Liver (tissue), 9 donors: ENCODE data around the gene NCOR1. TPM values are rescaled to one million over a fixed set of nuclear protein-coding genes. Genes with fewer than 3 reads are reported as not detected.

Experiments used
- DNase-seq: peaks from one replicate; pipeline ENCODE4 v3.0.0-alpha.2; 2017; ENCODE audit warnings: low spot score
- H3K27ac ChIP-seq, 2 donors: one replicate each; pipeline ENCODE4 v1.7.0; 2013; ENCODE audit warnings: inconsistent platforms in 2 of 2, low read length in 2 of 2, control low read depth in 1 of 2, low read depth in 1 of 2, mild to moderate bottlenecking in 1 of 2
- H3K27me3 ChIP-seq, 4 donors: one replicate each; pipeline versions ENCODE4 v1.6.1 to v1.7.0; 2013; ENCODE audit warnings: low read length in 3 of 4, inconsistent platforms in 1 of 4, mild to moderate bottlenecking in 1 of 4, moderate library complexity in 1 of 4; ENCODE audit not compliant: control insufficient read depth in 4 of 4, insufficient read depth in 4 of 4
- H3K36me3 ChIP-seq, 4 donors: one replicate each; pipeline versions ENCODE4 v1.6.1 to v1.7.0; 2013; ENCODE audit warnings: low read length in 3 of 4, mild to moderate bottlenecking in 3 of 4, low read depth in 1 of 4, moderate library complexity in 1 of 4; ENCODE audit not compliant: control insufficient read depth in 4 of 4, insufficient read depth in 3 of 4
- H3K4me1 ChIP-seq, 4 donors: one replicate each; pipeline versions ENCODE4 v1.6.1 to v1.7.0; 2013; ENCODE audit warnings: low read length in 3 of 4, mild to moderate bottlenecking in 3 of 4, moderate library complexity in 1 of 4; ENCODE audit not compliant: control insufficient read depth in 4 of 4, insufficient read depth in 4 of 4
- H3K4me3 ChIP-seq, 3 donors: one replicate each; pipeline versions ENCODE4 v1.6.1 to v1.7.0; 2013; ENCODE audit warnings: low read length in 3 of 3, control low read depth in 1 of 3, low read depth in 1 of 3, mild to moderate bottlenecking in 1 of 3
- H3K9ac ChIP-seq, 2 donors: one replicate each; pipeline ENCODE4 v1.7.0; 2013; ENCODE audit warnings: low read length in 2 of 2, mild to moderate bottlenecking in 2 of 2, moderate library complexity in 2 of 2, control low read depth in 1 of 2, low read depth in 1 of 2
- H3K9me3 ChIP-seq, 4 donors: one replicate each; pipeline versions ENCODE4 v1.6.1 to v1.7.0; 2013; ENCODE audit warnings: low read length in 3 of 4; ENCODE audit not compliant: control insufficient read depth in 4 of 4
- ATF3 ChIP-seq: IDR thresholded peaks from 2 replicates; pipeline ENCODE4 v1.6.1; 2016; ENCODE audit warnings: antibody characterized with exemption
- CTCF ChIP-seq: fragments of 150-350 bp; IDR thresholded peaks from 2 replicates; pipeline ENCODE4 v1.5.1; 2017; ENCODE audit warnings: improper control_type of control experiment, low read depth, low read length; ENCODE audit not compliant: missing input control
- FOXA1 ChIP-seq: IDR thresholded peaks from 2 replicates; pipeline ENCODE4 v1.6.1; 2016; ENCODE audit warnings: antibody characterized with exemption
- FOXA2 ChIP-seq: IDR thresholded peaks from 2 replicates; pipeline ENCODE4 v1.6.1; 2016; ENCODE audit warnings: antibody characterized with exemption
- GABPA ChIP-seq, 2 donors: IDR thresholded peaks in 1 of 2; conservative IDR thresholded peaks in 1 of 2; 2 replicates each; pipeline ENCODE4 v1.6.1; 2016; ENCODE audit warnings: antibody characterized with exemption in 2 of 2, mild to moderate bottlenecking in 1 of 2, moderate library complexity in 1 of 2
- HNF4A ChIP-seq, 2 donors: conservative IDR thresholded peaks; 2 replicates each; pipeline ENCODE4 v1.6.1; 2016; ENCODE audit warnings: antibody characterized with exemption in 2 of 2, mild to moderate bottlenecking in 2 of 2
- HNF4G ChIP-seq: IDR thresholded peaks from 2 replicates; pipeline ENCODE4 v1.6.1; 2016; ENCODE audit warnings: antibody characterized with exemption
- JUND ChIP-seq, 2 donors: IDR thresholded peaks; 2 replicates each; pipeline ENCODE4 v1.6.1; 2016; ENCODE audit warnings: antibody characterized with exemption in 2 of 2
- MAX ChIP-seq: IDR thresholded peaks from 2 replicates; pipeline ENCODE4 v1.6.1; 2016; ENCODE audit warnings: antibody characterized with exemption
- NR2F2 ChIP-seq: IDR thresholded peaks from 2 replicates; pipeline ENCODE4 v1.6.1; 2016; ENCODE audit warnings: antibody characterized with exemption
- RAD21 ChIP-seq, 2 donors: IDR thresholded peaks; 2 replicates each; pipeline ENCODE4 v1.6.1; 2016; ENCODE audit warnings: antibody characterized with exemption in 2 of 2, mild to moderate bottlenecking in 2 of 2
- REST ChIP-seq: IDR thresholded peaks from 2 replicates; pipeline ENCODE4 v1.6.1; 2016; ENCODE audit warnings: antibody characterized with exemption, mild to moderate bottlenecking
- RXRA ChIP-seq, 2 donors: IDR thresholded peaks; 2 replicates each; pipeline ENCODE4 v1.6.1; 2017 to 2018; ENCODE audit warnings: antibody characterized with exemption in 2 of 2, mild to moderate bottlenecking in 1 of 2
- SP1 ChIP-seq: IDR thresholded peaks from 2 replicates; pipeline ENCODE4 v1.6.1; 2018; ENCODE audit warnings: antibody characterized with exemption, mild to moderate bottlenecking
- TAF1 ChIP-seq: conservative IDR thresholded peaks from 2 replicates; pipeline ENCODE4 v1.6.1; 2016; ENCODE audit warnings: antibody characterized with exemption, mild to moderate bottlenecking
- YY1 ChIP-seq: IDR thresholded peaks from 2 replicates; pipeline ENCODE4 v1.6.1; 2016; ENCODE audit warnings: antibody characterized with exemption, mild to moderate bottlenecking
- ZBTB33 ChIP-seq: IDR thresholded peaks from 2 replicates; pipeline ENCODE4 v1.6.1; 2016; ENCODE audit warnings: antibody characterized with exemption
- WGBS: extraction: QIAGEN DNeasy Blood & Tissue Kit; methylation state at CpG from one replicate; pipeline ENCODE4 v1.1.7; 2013; 5-methylcytosine and 5-hydroxymethylcytosine counted together
- polyA plus RNA-seq, 2 donors: library from polyadenylated mRNA; stranded (reverse) in 1 of 2; unstranded in 1 of 2; fragments of 200-250 nt in 1 of 2; fragments of >200 nt in 1 of 2; fragmentation: Nextera tagmentation in 1 of 2; extraction: Ambion mirVana in 1 of 2; gene quantifications; one replicate each; pipeline versions ENCODE4 v1.2.1 to v1.2.3, GENCODE V29; 2013 to 2015
- total RNA-seq, 2 donors: library from RNA; depleted of rRNA; stranded (reverse); fragments of >200 nt; gene quantifications; one replicate each; pipeline ENCODE4 v1.2.3, GENCODE V29; 2014
- donor health status: healthy.
- donor health status: healthy.
- donor health status: healthy.
- donor health status: healthy.
- donor health status: healthy.

Gene NCOR1
- total and polyA plus RNA-seq, 4 donors = 23.6 to 94.8 (median 77.0) TPM

GRCh38 chr17:16141685-16142084, 73.6 kb downstream of the NCOR1 start:
- peaks cover 3 to 17% (median 9%) of the 10 kb centered on the region in 4 donors for H3K36me3 ChIP-seq
- no peak for DNase-seq
- peaks cover 2 to 25% (median 12%) of the 10 kb centered on the region in 4 donors for H3K4me1 ChIP-seq

GRCh38 chr17:16140854-16141253, 74.5 kb downstream of the NCOR1 start:
- WGBS = 70% methylated on average over 2 of the region's 2 CpGs
- no peaks in the 10 kb centered on the region for H3K9me3 ChIP-seq
- H3K36me3 ChIP-seq = peaks cover 5 to 22% (median 12%) of the 10 kb centered on the region in 4 donors
- TF ChIP-seq FOXA1 (no peak), REST (no peak)
- no peak for DNase-seq
- H3K27ac ChIP-seq = no peak overlapping the region
- peaks cover 2 to 25% (median 12%) of the 10 kb centered on the region in 4 donors for H3K4me1 ChIP-seq
- no peak overlapping the region for H3K9ac ChIP-seq
- no peaks in the 10 kb centered on the region for H3K27me3 ChIP-seq
- H3K4me3 ChIP-seq = no peak overlapping the region

More at GRCh38 chr17:16141685-16142084, 73.6 kb downstream of the NCOR1 start:
- H3K9me3 ChIP-seq = no peaks in the 10 kb centered on the region
- H3K27me3 ChIP-seq = no peaks in the 10 kb centered on the region
- H3K9ac ChIP-seq = no peak overlapping the region
- peak; percentile 65 for TF ChIP-seq YY1
- no peak for TF ChIP-seq FOXA1
- peak in 1 of 2 donors; percentile 35 for TF ChIP-seq HNF4A (conservative IDR thresholded peaks at IDR 0.05)
- TF ChIP-seq SP1 = peak; percentile 48
- TF ChIP-seq NR2F2 = no peak
- TF ChIP-seq RAD21 (IDR thresholded peaks at IDR 0.05) = peak in 1 of 2 donors; percentile 5
- no peak overlapping the region for H3K27ac ChIP-seq
- no peak overlapping the region for H3K4me3 ChIP-seq

GRCh38 chr17:16135461-16135860, 79.9 kb downstream of the NCOR1 start:
- Histone ChIP-seq H3K27me3 (no peaks in the 10 kb centered on the region), H3K4me1 (peaks cover 0 to 11% (median 1%) of the 10 kb centered on the region in 4 donors), H3K9me3 (no peaks in the 10 kb centered on the region), H3K36me3 (peaks cover 4 to 17% (median 13%) of the 10 kb centered on the region in 4 donors), H3K9ac (no peak overlapping the region), H3K4me3 (no peak overlapping the region), H3K27ac (no peak overlapping the region)
- WGBS = 97% methylated on average over 5 of the region's 5 CpGs
- DNase-seq = no peak
- TF ChIP-seq SP1 (no peak), JUND (IDR thresholded peaks at IDR 0.05) (no peak), YY1 (no peak), FOXA1 (no peak), HNF4G (no peak), GABPA (IDR thresholded peaks at IDR 0.05 in 1 of 2, conservative IDR thresholded peaks at IDR 0.05 in 1 of 2) (no peak), RXRA (IDR thresholded peaks at IDR 0.05) (no peak), HNF4A (conservative IDR thresholded peaks at IDR 0.05) (no peak), MAX (no peak), ZBTB33 (no peak), ATF3 (no peak), NR2F2 (no peak), REST (no peak), CTCF (no peak), TAF1 (no peak), FOXA2 (no peak), RAD21 (IDR thresholded peaks at IDR 0.05) (no peak)
